Stimulated activated CD8-positive, alpha-beta memory T cell treated with anti-CD3 and anti-CD28 coated beads, Interleukin-12 subunit alpha, Interleukin-12 subunit beta, amount 100 ng/mL, for 4 hours (primary cell): ENCODE results near the gene LMCD1.

Experiments used
- DNase-seq: peaks from one replicate; pipeline ENCODE4 v3.0.0-alpha.2; 2020; ENCODE audit warnings: low read depth

LMCD1 gene

GRCh38 chr3:8619548-8619947 lies 117.9 kb downstream of the LMCD1 start:
- DNase-seq, result no peak

- DNase-seq, result no peak
Observed at GRCh38 chr3:8621141-8621540, 119.5 kb downstream of the LMCD1 start.

- no peak for DNase-seq
Observed at GRCh38 chr3:8621872-8622271, 120.2 kb downstream of the LMCD1 start.

GRCh38 chr3:8622873-8623691 lies 121.5 kb downstream of the LMCD1 start:
- no peak for DNase-seq

GRCh38 chr3:8623741-8624140 lies 122.1 kb downstream of the LMCD1 start:
- no peak for DNase-seq
